GM19397 (cell line): ENCODE data around the gene BRMS1.
"Not testable (repeated sequence)": the region's sequence is repeated elsewhere in the genome, so short reads cannot be mapped to it uniquely, and the experiment has no call there.

Source experiments
- ATAC-seq: cut with Tn5 transposase; IDR thresholded peaks from one replicate; pipeline ENCODE4 v1.9.1; 2021; ENCODE audit warnings: mild to moderate bottlenecking, moderate library complexity; ENCODE audit not compliant: unreplicated experiment

The BRMS1 gene

DNA sequence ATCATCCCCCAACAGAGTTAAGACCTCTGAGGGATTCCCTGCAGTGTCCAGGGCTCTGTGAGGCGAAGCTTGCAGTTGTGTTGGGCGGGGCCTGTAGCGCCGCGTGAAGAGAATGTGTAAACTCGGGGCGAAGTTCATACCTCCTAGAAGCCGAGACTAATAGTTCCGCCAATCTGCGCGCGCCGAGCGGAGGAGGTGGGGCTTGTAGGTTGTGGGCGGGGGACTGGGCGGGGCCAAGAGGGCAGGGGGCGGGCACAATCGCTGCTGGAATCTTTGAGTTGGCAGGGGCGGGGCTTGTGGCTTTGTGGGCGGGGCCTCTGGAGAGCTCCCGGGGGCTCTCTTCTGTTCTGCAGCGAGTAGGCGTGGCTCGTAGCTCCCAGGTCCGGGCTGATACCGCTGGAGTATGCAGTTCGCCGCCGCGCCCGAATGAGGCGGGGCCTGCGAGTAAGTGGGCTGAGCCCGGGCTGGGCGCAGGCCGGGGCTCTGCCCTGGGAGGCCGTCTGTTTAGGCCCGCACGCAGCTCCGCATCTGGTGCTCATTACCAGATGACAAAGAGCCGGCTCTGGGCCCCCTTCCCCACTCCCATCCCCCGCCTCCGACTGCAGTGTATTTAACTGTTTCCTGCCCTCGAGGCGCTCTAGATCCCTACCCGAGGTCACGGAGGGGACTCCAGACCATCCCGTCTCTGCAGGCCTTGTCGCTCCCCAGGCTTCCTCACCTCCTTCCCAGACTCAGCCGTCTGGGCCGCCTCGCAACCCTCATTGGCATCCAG is 32.2 kb downstream of the BRMS1 start:
- ATAC-seq, result peak; percentile 55

DNA sequence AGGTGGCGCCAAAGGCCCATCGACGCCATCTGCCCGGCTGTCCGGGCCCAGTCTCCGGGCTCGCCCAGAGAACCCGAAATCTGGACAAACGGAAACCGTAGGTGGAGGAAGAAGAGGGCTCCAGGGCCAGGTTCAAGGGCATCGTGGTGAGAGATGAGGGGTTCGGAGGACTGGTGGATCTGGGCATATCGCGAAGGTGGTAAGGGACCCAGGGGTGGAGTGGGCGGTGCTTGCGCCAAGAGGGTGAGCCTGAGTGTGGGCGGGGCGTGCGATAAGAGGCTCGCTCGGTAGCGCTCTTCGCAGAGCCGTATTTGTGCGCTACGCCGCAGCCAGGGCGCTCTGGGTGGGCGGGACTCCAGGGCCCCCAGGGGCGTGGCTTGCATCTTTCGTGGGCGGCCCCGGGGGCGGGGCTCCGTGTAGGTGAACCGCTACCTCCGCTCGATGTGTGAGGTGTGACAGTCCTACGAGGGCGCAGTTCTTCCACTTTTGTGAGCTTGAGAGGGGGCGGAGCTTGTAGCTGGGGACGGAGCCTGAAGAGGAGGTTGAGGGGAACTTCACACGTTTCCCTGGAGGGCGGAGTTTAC is 32.8 kb downstream of the BRMS1 start:
- ATAC-seq, result peak; percentile 62

DNA sequence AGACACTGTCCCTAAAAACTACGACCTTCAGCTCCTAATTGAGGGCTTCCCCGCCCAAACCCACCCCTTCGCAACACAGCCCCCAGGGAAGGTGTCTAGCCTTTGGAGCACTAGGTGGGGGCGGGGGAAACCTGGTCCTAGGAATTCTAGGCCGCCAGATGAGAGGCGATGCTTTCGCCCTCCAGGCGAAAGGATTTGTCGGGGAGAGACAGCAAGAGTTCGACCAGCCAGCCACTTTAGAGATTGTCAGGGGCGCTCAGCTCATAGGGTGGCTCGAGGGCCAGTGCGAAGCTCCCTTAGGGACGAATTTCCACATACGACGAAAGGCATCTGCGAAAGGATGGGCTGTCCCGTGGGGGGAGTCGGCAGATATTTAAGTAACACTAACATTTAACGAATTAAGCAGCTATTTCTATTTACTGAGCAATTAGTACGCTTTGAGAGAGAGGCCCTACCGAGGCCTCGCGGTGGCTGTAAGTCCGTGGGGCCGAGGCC is 33.4 kb downstream of the BRMS1 start:
- no peak for ATAC-seq

DNA sequence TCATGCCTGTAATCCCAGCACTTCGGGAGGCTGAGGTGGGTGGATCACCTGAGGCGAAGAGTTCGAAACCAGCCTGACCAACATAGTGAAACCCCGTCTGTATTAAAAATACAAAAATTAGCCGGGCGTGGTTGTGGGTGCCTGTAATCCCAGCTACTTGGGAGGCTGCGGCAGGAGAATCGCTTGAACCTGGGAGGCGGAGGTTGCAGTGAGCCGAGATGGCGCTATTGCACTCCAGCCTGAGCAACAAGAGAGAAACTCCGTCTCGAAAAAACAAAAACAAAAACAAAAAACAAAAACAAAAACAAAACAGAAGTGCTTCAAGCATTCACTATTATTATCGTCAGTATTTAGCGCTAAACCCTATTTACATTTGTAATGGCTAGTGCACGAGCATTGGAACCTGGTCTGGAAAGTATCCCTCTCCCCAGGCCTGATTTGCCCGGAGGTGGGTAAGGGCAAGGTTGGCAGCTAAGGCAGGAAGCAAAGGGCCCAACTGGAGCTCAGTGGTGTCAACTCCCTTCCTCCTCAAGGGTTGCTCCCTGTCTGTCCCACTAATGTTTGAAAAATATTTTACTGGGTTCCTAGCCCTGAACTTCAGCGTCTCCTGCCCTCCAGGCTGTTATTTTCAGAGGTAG is 34.0 kb downstream of the BRMS1 start:
- not testable (repeated sequence) for ATAC-seq

DNA sequence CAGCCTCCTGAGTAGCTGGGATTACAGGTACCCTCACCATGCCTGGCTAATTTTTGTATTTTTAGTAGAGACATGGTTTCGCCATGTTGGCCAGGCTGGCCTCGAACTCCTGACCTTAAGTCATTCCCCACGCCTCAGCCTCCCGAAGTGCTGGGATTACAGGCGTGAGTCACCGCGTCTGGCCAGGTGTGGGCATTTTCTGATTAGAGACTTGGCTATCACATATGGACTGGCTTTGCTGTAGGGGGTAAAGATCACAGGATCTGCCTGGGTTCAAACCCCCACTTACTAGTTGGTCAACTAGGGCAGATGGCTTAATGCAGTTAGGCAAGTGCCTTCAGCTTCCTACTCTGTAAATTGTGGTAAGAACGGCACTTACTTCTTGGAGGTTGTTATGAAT is 34.6 kb downstream of the BRMS1 start:
- ATAC-seq, result no peak

DNA sequence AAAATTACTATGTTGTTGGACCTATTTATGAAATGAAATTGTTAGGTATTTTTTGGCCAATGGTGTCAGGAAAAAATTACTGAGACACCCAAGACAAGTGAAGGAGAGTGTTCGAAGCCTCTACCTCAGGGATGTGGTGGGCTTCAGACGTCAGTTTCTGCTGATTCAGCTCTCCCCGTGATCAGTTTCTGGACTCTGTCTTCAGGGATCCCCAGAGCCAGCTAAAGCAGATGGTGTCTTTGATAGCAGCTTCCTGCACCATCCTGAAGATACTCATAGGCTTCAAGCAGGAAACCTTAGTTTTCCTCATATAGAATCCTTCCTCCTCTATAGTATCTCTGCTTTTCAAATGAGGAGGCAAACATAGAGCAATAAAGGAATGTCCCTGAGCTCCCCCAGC is 35.4 kb downstream of the BRMS1 start:
- ATAC-seq, result no peak

DNA sequence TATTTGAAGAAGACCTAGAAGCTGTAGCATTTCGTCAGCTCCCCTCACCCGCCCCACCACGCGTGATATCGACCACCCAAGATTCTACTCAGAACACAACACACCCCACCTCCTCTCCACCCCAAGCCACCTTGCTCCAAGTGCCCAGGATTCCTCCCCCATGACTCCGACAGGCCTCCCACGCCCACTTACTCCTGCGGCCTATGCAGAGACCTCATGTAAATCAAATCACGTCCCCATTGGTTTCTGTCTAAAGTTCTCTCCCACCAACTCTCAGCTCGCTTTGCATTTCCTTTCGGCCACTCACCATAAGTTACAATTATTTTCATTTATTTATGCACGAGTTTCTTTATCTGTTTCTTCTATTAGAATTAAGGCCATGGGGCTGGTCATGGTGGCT is 42.2 kb downstream of the BRMS1 start:
- ATAC-seq, result no peak

DNA sequence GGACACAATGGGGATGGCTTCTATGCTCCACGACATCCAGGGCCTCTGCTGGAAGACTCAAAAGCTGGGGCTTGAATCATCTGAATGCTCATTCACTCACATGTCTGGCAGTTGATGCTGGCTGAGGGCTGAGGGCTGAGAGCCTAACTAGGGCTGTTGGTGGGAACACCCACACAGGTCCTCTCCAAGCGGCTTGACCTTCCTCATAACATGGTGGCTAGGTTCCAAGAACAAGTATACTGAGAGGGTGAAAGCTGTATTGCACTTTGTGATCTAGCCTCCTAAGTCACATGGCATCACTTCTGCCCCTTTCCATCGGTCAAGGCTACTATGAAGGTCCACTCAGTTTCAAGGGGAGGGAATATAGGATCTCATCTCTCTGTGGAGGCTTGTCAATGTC is 45.7 kb downstream of the BRMS1 start:
- ATAC-seq, result no peak

DNA sequence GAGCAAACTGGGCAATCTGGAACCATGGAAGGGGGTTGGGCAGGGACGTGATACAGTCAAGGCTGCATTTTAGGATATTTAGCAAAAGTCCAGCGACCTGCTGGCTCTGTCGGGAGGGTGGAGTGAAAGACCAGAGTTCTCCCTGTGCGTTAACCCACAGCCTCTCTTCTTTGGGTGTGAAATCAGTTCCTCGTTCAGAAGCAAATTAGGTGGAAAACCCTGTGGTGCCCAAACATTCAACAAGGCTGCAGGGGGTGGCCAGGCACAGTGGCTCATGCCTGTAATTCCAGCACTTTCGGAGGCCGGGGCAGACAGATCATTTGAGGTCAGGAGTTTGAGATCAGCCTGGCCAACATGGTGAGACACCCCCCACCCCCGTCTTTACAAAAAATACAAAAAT is 47.3 kb downstream of the BRMS1 start:
- no peak for ATAC-seq

DNA sequence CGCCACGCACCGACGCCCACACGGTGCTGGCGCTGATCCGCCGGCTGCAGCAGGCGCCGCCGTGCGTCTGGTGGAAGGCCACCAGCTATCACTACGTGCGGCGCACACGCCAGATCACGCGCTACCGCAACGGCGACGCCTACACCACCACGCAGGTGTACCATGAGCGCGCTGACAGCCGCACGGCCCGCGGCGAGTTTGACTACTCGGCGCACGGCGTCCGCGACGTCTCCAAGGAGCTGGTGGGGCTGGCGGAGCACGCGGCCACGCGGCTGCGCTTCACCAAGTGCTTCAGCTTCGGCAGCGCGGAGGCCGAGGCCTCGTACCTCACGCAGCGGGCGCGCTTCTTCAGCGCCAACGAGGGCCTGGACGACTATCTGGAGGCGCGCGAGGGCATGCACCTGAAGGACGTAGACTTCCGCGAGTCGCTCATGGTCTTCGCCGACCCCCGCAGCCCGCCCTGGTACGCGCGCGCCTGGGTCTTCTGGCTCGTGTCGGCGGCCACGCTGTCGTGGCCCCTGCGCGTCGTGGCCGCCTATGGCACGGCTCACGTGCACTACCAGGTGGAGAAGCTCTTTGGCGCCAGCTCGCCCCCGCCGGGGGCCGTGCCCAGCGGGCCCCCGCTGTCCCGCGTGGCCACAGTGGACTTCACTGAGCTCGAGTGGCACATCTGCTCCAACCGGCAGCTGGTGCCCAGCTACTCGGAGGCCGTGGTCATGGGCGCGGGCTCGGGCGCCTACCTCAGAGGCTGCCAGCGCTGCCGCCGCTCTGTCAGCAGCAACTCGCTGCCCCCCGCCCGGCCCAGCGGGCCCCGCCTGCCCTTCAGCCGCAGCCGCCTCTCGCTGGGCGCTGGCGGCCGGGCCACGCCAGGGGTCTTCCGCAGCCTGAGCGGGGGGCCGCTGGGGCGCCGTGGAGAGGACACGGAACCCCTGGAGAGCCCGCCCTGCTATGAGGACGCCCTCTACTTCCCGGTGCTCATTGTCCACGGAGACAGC is 50.0 kb downstream of the BRMS1 start:
- ATAC-seq, result no peak

DNA sequence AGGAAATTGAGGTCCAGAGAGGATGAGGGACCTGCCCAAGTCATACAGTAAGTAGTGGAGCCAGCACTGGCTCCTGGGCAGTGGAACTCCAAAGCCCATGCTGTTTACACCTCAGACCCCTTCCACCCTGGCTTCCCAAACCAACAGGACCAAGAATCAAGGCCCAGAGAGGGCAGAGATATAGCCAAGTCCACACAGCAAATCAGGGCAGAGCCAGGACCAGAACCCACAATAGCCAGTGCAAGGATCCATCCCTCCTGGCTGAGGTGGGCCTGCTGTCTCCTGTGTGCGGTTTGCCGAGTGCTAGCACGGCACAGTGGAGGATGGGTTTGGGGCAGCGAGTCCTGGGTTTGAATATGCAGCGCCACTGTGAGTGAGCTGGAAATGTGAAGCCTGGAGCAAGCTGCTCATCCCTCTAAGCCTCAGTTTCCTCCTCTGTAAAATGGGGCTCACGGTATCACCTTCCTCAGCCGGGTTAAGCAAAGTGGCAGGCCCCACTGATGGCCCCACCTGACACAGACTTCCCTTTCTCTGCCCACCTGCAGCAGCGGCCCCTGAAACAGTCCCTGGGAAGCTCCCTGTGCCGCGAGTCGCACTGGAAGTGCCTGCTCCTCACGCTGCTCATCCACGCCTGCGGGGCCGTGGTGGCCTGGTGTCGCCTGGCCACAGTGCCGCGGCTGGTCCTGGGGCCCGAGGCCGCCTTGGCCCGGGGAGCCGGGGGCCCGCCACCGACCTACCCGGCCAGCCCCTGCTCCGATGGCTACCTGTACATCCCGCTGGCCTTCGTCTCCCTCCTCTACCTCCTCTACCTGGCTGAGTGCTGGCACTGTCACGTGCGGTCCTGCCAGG is 50.9 kb downstream of the BRMS1 start:
- ATAC-seq, result no peak

DNA sequence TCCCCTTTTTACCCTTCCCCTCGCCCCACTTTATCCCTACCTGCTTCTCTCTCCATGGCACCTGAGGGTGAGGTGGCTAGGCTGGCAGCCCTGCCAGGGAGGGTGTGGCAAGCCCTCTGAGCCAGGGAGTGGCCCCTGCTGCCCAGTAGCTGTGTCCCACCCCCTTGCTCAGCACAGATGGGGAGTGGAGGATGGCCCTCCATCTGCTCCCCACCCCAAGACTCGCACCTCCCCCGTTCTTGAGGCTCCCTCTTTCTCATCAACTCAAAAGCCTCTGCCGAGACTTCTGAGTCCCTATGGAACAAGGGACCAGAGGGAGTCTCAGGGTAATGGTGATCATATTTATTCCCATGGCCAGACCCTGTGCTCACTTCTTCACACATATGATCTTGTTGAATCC is 51.6 kb downstream of the BRMS1 start:
- ATAC-seq, result no peak

DNA sequence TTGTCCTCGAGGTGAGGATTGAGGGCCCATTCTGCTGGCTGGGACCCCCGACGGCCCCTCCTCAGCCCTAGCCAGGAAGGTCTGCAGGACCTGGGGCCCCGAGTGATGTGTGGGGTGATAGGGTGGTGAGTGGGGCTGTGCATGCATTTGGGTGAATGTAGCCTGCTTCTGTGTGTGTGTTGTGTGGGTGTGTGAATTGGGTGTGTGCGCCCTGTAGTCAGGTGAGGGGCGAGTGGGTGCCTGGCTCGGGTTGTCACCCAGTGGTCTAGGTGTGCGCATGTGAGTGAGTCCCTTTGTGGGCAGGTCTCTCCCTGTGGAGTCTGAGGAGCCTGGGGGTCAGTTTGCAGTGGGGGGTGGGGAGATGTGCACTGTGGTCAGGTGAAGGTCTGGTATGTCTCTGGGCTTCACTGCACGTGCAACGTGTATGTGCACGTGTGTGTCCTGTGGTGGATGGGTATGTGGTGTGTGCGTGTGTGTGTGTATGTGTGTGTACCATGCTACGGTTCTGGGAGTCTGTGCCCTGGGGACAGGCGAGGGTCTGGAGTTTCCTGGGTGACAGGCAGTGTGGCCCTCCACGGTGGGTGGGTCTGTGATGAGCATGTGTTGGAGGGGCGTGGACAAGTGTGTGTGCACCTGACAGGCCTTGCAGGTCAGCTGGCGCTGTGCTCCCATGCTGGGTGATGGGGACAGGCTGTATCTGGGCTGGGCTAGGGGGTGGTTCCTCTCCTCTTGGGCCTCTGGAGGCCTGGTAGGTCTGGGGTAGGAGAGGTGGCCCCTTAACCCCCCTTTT is 52.2 kb downstream of the BRMS1 start:
- no peak for ATAC-seq

DNA sequence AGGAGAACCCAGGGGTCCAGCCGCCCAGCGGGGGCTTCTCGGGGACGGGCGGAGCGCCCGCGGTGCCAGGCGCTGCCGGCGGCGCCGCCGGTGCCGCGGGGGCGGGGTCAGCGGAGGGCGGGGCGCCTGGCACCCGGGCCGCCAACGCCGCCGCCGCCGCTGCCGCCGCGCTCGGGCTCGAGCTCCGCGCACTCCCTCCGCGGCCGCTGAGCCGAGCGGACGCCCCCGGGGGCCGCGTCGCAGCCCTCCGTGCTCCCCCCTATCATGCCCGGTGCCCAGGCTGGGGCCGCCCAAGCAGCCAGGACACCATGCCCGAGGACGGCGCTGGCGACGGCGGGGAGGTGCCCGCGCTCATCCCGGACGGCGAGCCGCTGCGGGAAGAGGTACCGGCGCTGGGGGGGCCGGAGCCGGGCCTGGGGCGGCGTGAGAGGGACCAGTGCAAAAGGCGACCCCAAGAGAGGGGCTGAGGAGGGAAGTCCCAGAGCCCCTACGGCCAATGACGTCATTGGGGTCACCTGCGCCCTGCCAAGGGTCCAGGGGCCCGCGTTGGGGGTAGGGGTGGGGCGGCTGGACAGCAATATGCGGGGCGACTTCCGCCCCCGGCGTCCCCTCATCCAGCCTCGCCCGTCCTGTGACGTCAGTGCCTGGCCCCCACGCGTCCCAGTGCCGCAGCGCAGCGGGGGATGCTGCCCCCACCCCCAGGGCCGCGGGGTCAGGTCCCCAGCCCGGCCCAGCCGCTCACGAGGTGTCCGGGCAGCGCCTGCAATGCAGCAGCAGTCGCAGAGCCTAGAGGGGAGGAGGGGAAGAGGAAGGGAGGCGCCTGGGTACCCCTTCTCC is 53.0 kb downstream of the BRMS1 start, which contains the start of gene TMEM151A:
TMEM151A (plus strand) TSS at position 189 of the 837 bp plus-strand sequence; CDS start at position 309, 120 bp downstream.
- ATAC-seq, result no peak

DNA sequence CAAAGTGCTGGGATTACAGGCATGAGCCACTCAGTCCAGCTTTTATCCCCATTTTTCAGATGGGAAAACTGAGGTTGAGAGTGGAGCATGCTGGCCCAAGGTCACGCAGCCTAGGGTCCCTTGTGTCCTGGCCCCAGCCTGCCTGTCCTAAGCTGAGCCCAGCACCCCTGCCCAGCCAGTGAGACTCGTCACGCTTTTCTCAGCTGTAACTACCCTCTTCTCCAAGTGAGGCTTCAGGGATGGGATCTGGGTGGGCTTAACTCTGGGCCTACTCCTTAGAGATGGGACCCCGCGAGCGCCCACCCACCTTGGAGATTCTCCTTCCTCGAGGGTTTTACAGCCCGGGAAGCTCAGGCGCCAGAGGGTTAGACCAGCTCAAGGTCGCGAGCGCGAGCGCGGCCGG is 53.6 kb downstream of the BRMS1 start:
- no peak for ATAC-seq

DNA sequence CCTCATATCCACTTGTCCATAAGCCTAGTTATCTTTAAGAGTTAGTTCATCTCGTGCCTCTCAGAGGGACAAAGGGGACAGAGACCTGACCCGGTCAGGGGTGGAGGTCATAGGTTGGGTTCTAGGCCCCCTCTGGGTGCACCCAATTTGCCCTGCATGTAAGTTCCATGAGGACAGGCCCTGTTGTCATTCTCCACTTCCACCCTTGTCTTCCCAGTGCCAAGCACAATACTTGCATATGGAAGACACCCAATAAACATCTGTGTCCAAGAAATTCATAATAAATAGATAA is 54.6 kb downstream of the BRMS1 start:
- no peak for ATAC-seq

DNA sequence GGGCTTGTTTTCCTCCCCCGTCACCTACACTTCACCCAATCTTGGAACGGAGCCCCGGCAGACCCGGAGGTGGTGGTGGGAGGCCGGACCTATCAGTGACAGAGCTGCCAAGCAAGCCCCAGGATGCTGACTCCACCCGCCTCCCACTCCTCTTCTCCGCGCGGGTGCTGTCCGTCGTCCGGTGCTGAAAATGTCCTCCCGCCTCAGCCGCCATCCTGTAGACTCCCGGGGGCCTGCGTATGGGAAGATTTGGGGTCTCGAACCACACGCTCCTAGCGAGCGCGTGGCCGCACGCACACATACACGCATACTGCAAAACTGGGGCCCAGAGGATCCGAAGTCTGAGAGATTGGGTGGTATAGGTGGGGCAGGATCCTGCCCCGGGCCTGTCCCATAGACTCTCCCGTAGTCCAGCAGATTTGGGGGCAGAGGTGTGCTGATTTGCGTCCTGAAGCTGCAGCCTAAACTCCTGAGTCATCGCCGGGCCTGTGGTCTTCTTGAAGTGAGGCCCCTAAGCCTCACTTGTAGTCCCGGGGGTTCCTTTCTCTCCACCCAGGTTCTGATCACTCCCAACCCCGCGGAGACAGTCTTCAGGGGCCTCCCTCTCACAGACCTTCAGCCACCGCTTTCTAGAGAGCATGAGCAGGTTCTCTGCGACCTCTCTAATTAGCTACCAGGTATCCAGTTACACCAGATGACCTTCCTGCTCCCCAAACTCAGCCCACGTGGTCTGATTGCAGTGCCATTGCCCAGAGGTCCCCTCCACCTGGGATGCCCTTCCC is 55.2 kb downstream of the BRMS1 start:
- ATAC-seq, result peak; percentile 27
